ENCODE measurements around the gene ALDH5A1.

Gene ALDH5A1

DNA sequence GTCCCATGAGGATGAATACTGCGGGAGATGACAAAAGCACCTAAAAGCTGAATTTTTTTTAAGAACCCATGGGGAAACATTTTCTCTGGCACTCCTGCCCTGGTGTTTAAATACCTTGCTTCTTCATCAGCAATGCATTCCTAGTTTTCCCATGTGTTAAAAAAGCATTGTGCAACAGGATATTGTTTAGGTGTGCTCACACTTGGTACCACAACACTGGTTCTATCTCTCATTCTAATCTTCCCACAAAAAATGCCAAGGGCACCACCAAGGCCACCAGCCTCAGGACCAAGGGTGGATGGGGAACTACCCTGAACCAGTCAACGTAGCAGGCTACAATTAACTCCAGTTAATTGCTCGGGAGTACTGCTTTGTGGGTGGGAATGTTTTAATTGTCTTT is 50.9 kb downstream of the ALDH5A1 start:
- H3K4me3 ChIP-seq (ENCODE audit: low read depth, low read length), result no peak overlapping the region
- TF ChIP-seq, protein P1, sequence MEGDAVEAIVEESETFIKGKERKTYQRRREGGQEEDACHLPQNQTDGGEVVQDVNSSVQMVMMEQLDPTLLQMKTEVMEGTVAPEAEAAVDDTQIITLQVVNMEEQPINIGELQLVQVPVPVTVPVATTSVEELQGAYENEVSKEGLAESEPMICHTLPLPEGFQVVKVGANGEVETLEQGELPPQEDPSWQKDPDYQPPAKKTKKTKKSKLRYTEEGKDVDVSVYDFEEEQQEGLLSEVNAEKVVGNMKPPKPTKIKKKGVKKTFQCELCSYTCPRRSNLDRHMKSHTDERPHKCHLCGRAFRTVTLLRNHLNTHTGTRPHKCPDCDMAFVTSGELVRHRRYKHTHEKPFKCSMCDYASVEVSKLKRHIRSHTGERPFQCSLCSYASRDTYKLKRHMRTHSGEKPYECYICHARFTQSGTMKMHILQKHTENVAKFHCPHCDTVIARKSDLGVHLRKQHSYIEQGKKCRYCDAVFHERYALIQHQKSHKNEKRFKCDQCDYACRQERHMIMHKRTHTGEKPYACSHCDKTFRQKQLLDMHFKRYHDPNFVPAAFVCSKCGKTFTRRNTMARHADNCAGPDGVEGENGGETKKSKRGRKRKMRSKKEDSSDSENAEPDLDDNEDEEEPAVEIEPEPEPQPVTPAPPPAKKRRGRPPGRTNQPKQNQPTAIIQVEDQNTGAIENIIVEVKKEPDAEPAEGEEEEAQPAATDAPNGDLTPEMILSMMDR (IDR thresholded peaks at IDR 0.05; ENCODE audit: borderline replicate concordance, insufficient read depth, low read depth, low read length), result no peak

- TF ChIP-seq, protein P1 (IDR thresholded peaks at IDR 0.05; ENCODE audit: borderline replicate concordance, insufficient read depth, low read depth, low read length), result no peak
- H3K4me3 ChIP-seq (ENCODE audit: low read depth, low read length), result no peak overlapping the region
These were observed 51.7 kb downstream of the ALDH5A1 start for GRCh38 chr6:24546439-24546838.

DNA sequence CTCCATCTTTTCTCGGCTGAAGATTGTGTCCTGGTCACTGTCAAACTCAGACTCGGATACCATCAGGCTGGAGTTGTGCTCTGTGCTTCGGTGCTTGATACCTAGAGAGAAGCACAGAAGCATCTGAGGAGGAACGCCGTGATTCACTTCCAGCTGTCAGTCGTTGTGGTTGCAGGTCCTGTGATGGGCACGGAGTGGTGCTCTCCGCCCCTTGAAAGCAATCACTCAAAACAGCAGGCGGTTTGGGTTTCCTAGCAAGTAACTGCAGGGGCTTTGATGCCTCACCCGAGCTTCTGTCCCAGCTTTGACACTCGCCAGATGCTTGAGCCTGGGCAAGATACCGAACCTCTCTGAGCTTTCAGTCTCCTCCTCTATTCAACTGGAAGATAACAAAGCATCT is 52.5 kb downstream of the ALDH5A1 start:
- TF ChIP-seq, protein P1 (IDR thresholded peaks at IDR 0.05; ENCODE audit: borderline replicate concordance, insufficient read depth, low read depth, low read length), result peak; percentile 37; the same call in 1 of the 2 replicates
- H3K4me3 ChIP-seq (ENCODE audit: low read depth, low read length), result no peak overlapping the region

GRCh38 chr6:24549158-24549557 is 54.4 kb downstream of the ALDH5A1 start:
- TF ChIP-seq, protein P1 (IDR thresholded peaks at IDR 0.05; ENCODE audit: borderline replicate concordance, insufficient read depth, low read depth, low read length), result no peak
- H3K4me3 ChIP-seq (ENCODE audit: low read depth, low read length), result no peak overlapping the region

GRCh38 chr6:24549674-24550353 is 55.0 kb downstream of the ALDH5A1 start:
- TF ChIP-seq, protein P1 (IDR thresholded peaks at IDR 0.05; ENCODE audit: borderline replicate concordance, insufficient read depth, low read depth, low read length), result no peak
- no peak overlapping the region for H3K4me3 ChIP-seq (ENCODE audit: low read depth, low read length)

GRCh38 chr6:24551139-24551538 is 56.4 kb downstream of the ALDH5A1 start:
- TF ChIP-seq, protein P1 (IDR thresholded peaks at IDR 0.05; ENCODE audit: borderline replicate concordance, insufficient read depth, low read depth, low read length), result no peak

GRCh38 chr6:24554474-24554873 is 59.7 kb downstream of the ALDH5A1 start:
- TF ChIP-seq, protein P1 (IDR thresholded peaks at IDR 0.05; ENCODE audit: borderline replicate concordance, insufficient read depth, low read depth, low read length), result no peak
- H3K4me3 ChIP-seq (ENCODE audit: low read depth, low read length), result no peak overlapping the region

More at GRCh38 chr6:24551139-24551538, 56.4 kb downstream of the ALDH5A1 start:
- H3K4me3 ChIP-seq (ENCODE audit: low read depth, low read length), result no peak overlapping the region

Data from GM12875 (cell line).